HG03442 (cell line): ENCODE results near the gene POLE2.
"Not testable (repeated sequence)": the region's sequence is repeated elsewhere in the genome, so short reads cannot be mapped to it uniquely, and the experiment has no call there.

Source experiments
- ATAC-seq: cut with Tn5 transposase; IDR thresholded peaks from one replicate; pipeline ENCODE4 v1.9.1; 2021; ENCODE audit warnings: mild to moderate bottlenecking, moderate library complexity; ENCODE audit not compliant: unreplicated experiment

Gene POLE2

GRCh38 chr14:49619730-49620129 is 68.3 kb downstream of the POLE2 start:
- ATAC-seq = no peak

GRCh38 chr14:49619273-49619672 is 68.7 kb downstream of the POLE2 start:
- not testable (repeated sequence) for ATAC-seq

- ATAC-seq = no peak
Observed at GRCh38 chr14:49617852-49618519, 70.0 kb downstream of the POLE2 start.

GRCh38 chr14:49615776-49616175 is 72.2 kb downstream of the POLE2 start:
- no peak for ATAC-seq

GRCh38 chr14:49614196-49614595 is 73.8 kb downstream of the POLE2 start:
- no peak for ATAC-seq

- no peak for ATAC-seq
Observed at GRCh38 chr14:49612671-49613070, 75.3 kb downstream of the POLE2 start.

- ATAC-seq = no peak
Observed at GRCh38 chr14:49612251-49612650, 75.8 kb downstream of the POLE2 start.

GRCh38 chr14:49607583-49607982 is 80.4 kb downstream of the POLE2 start:
- ATAC-seq = no peak

GRCh38 chr14:49598485-49599300 is 89.3 kb downstream of the POLE2 start, which contains the start of gene LRR1:
Gene LRR1, plus strand, starts transcription at chr14:49598940. Its CDS starts 81 bp downstream, at chr14:49599021.
- peak; percentile 43 for ATAC-seq

GRCh38 chr14:49598189-49598484 is 89.9 kb downstream of the POLE2 start:
- no peak for ATAC-seq

- peak; percentile 31 for ATAC-seq
Observed at GRCh38 chr14:49594347-49595091, 93.5 kb downstream of the POLE2 start.
